ENCODE measurements around the gene SDS.

The SDS gene

GRCh38 chr12:113345318-113345717 lies 58.4 kb downstream of the SDS start:
- no peak for DNase-seq

All from activated CD4-positive, alpha-beta T cell treated with anti-CD3 and anti-CD28 coated beads, Interleukin-2, amount 50 U/mL, for 4 hours (primary cell).